Stomach (tissue), 4 donors: ENCODE results near the gene MMP28.

Source experiments
- POLR2A ChIP-seq, 4 donors: fragments of 450-650 bp; IDR thresholded peaks; one replicate each; pipeline ENCODE4 v1.6.1; 2016; ENCODE audit warnings: antibody characterized with exemption in 4 of 4, control low read depth in 2 of 4, mild to moderate bottlenecking in 1 of 4, moderate library complexity in 1 of 4
- POLR2AphosphoS5 ChIP-seq, 3 donors: sonication (generic); formaldehyde crosslinking; IDR thresholded peaks; one replicate each; pipeline ENCODE4 v1.6.1; 2016; ENCODE audit warnings: antibody characterized with exemption in 3 of 3
- TF ChIP-seq, protein P1 (sequence below), 7 experiments: fragments of 450-650 bp in 4 of 7; fragments of 200-600 bp in 3 of 7; sonication (generic) in 3 of 7; IDR thresholded peaks; one replicate each; pipeline ENCODE4 v1.5.1; 2016 to 2019; ENCODE audit warnings: antibody characterized with exemption in 7 of 7, control low read depth in 2 of 7, mild to moderate bottlenecking in 1 of 7

DNA sequence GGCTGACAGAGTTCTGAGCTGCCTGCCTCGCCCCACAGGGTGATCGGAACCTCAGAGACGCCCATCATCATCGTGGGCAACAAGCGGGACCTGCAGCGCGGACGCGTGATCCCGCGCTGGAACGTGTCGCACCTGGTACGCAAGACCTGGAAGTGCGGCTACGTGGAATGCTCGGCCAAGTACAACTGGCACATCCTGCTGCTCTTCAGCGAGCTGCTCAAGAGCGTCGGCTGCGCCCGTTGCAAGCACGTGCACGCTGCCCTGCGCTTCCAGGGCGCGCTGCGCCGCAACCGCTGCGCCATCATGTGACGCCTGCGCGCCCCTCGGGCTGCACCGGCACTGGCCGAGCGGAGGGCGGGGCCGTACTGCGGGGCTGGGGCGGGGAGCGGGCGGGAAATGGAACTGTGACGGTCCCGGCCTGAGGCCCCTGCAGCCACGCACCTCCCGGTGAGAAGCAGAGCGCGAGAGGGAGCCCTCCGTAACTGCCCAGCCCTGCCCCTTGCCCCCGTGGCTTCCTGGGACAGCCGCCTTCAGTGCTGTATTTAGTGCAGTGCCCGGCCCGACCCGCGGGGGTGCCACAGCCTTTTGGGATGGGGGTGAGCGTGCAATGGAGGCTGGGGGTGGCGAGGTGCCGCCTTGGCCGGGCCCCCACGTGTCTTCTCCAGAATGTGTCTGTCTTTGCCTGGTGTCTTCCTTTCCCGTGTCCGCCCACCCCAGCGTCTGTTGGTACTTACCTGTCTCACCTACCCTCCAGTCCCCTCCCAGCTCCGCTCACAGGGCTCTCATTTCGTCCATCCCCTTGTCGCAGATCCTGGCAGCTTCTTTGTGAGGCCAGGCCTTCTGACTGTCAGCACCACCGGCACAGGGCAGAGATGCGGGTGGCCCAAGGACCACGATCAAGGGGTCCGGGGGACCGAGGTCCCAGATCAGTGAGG lies 54.2 kb downstream of the MMP28 start:
- TF ChIP-seq, protein P1, sequence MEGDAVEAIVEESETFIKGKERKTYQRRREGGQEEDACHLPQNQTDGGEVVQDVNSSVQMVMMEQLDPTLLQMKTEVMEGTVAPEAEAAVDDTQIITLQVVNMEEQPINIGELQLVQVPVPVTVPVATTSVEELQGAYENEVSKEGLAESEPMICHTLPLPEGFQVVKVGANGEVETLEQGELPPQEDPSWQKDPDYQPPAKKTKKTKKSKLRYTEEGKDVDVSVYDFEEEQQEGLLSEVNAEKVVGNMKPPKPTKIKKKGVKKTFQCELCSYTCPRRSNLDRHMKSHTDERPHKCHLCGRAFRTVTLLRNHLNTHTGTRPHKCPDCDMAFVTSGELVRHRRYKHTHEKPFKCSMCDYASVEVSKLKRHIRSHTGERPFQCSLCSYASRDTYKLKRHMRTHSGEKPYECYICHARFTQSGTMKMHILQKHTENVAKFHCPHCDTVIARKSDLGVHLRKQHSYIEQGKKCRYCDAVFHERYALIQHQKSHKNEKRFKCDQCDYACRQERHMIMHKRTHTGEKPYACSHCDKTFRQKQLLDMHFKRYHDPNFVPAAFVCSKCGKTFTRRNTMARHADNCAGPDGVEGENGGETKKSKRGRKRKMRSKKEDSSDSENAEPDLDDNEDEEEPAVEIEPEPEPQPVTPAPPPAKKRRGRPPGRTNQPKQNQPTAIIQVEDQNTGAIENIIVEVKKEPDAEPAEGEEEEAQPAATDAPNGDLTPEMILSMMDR (IDR thresholded peaks at IDR 0.05): no peak
- TF ChIP-seq POLR2AphosphoS5 (IDR thresholded peaks at IDR 0.05): no peak
- no peak for TF ChIP-seq POLR2A (IDR thresholded peaks at IDR 0.05)
